Natural killer cell treated with Interleukin-12 subunit alpha and Interleukin-12 subunit beta and Interleukin-15 and Interleukin-18, amount 100 ng/mL, for 72 hours (primary cell): ENCODE measurements around the gene ITK. TPM values are rescaled to one million over a fixed set of nuclear protein-coding genes. Genes with fewer than 3 reads are reported as not detected.

ENCODE experiments used
- ATAC-seq, 2 donors: fragments of 150-1000 bp; cut with Tn5 transposase in 1 of 2; sonication (Bioruptor Pico), chemical (Tn5 transposase) in 1 of 2; 2 replicates each; pipeline ENCODE4 v1.10.0; 2021
- DNase-seq: peaks from one replicate; pipeline ENCODE4 v3.0.0; 2022; ENCODE audit warnings: low spot score
- H3K27ac Mint-ChIP-seq, 2 donors: 1 replicate in 1 of 2; 2 replicates in 1 of 2; pipeline ENCODE4 v1.8.0; 2022; ENCODE audit warnings: mixed read lengths in 2 of 2, mild to moderate bottlenecking in 1 of 2, moderate library complexity in 1 of 2
- H3K27me3 Mint-ChIP-seq, 2 donors: 1 replicate in 1 of 2; 2 replicates in 1 of 2; pipeline ENCODE4 v1.8.0; 2022; ENCODE audit warnings: mixed read lengths in 2 of 2
- H3K36me3 Mint-ChIP-seq: one replicate; pipeline ENCODE4 v1.8.0; 2022; ENCODE audit warnings: mixed read lengths
- H3K4me1 Mint-ChIP-seq, 2 donors: 1 replicate in 1 of 2; 2 replicates in 1 of 2; pipeline ENCODE4 v1.8.0; 2022; ENCODE audit warnings: low read depth in 2 of 2, mixed read lengths in 2 of 2, mild to moderate bottlenecking in 1 of 2
- H3K4me3 Mint-ChIP-seq: one replicate; pipeline ENCODE4 v1.8.0; 2022; ENCODE audit warnings: mixed read lengths
- H3K9me3 Mint-ChIP-seq: 2 replicates; pipeline ENCODE4 v1.8.0; 2022; ENCODE audit warnings: mixed read lengths
- total RNA-seq, 2 donors: library from RNA; stranded (reverse); gene quantifications; one replicate each; pipeline ENCODE4 v1.2.3, GENCODE V29; 2022

Gene ITK
- total RNA-seq, 2 donors from 2014 or later: 153 to 225 TPM

GRCh38 chr5:157278319-157279037, 97.8 kb downstream of the ITK start:
- no peak for DNase-seq
- ATAC-seq: no peak
- peak overlapping the region; percentile 81 to 88 for H3K27ac Mint-ChIP-seq
- no peak overlapping the region for H3K4me3 Mint-ChIP-seq
- no peaks in the 10 kb centered on the region for H3K27me3 Mint-ChIP-seq
- H3K4me1 Mint-ChIP-seq: peaks cover 69 to 84% of the 10 kb centered on the region in 2 donors
- peaks cover 2% of the 10 kb centered on the region for H3K9me3 Mint-ChIP-seq
- H3K36me3 Mint-ChIP-seq: peaks cover 5% of the 10 kb centered on the region

- DNase-seq: no peak
- no peaks in the 10 kb centered on the region for H3K27me3 Mint-ChIP-seq
- H3K27ac Mint-ChIP-seq: peak overlapping the region; percentile 81 to 88
- peak overlapping the region; percentile 33 for H3K4me3 Mint-ChIP-seq
- peaks cover 68 to 85% of the 10 kb centered on the region in 2 donors for H3K4me1 Mint-ChIP-seq
- peaks cover 5% of the 10 kb centered on the region for H3K36me3 Mint-ChIP-seq
- H3K9me3 Mint-ChIP-seq: peaks cover 2% of the 10 kb centered on the region
- no peak for ATAC-seq
Observed at GRCh38 chr5:157279605-157280239, 99.1 kb downstream of the ITK start.

- Mint-ChIP-seq H3K4me3 (peak overlapping the region; percentile 69), H3K27me3 (no peaks in the 10 kb centered on the region), H3K27ac (peak overlapping the region; percentile 81 to 88), H3K4me1 (peaks cover 72 to 81% of the 10 kb centered on the region in 2 donors), H3K36me3 (peaks cover 5% of the 10 kb centered on the region), H3K9me3 (peaks cover 2% of the 10 kb centered on the region)
- ATAC-seq (peak in 1 of 2 donors; percentile 31), DNase-seq (no peak)
Observed at GRCh38 chr5:157280927-157281326, 100.3 kb downstream of the ITK start.

- no peaks in the 10 kb centered on the region for H3K27me3 Mint-ChIP-seq
- H3K4me1 Mint-ChIP-seq: peaks cover 65 to 69% of the 10 kb centered on the region in 2 donors
- peak overlapping the region; percentile 81 to 88 for H3K27ac Mint-ChIP-seq
- peaks cover 2% of the 10 kb centered on the region for H3K9me3 Mint-ChIP-seq
- H3K4me3 Mint-ChIP-seq: no peak overlapping the region
- peaks cover 7% of the 10 kb centered on the region for H3K36me3 Mint-ChIP-seq
- ATAC-seq (peak in 1 of 2 donors; percentile 61), DNase-seq (no peak)
Observed at GRCh38 chr5:157282150-157282549, 101.5 kb downstream of the ITK start.

GRCh38 chr5:157283434-157283833, 102.8 kb downstream of the ITK start:
- peak overlapping the region; percentile 81 to 88 for H3K27ac Mint-ChIP-seq
- peaks cover 60 to 63% of the 10 kb centered on the region in 2 donors for H3K4me1 Mint-ChIP-seq
- DNase-seq (no peak), ATAC-seq (peak in 1 of 2 donors; percentile 53)
- H3K4me3 Mint-ChIP-seq: peak overlapping the region; percentile 17
- no peaks in the 10 kb centered on the region for H3K27me3 Mint-ChIP-seq
- H3K36me3 Mint-ChIP-seq: peaks cover 16% of the 10 kb centered on the region
- peaks cover 2% of the 10 kb centered on the region for H3K9me3 Mint-ChIP-seq

GRCh38 chr5:157284458-157285212, 104.0 kb downstream of the ITK start:
- H3K27ac Mint-ChIP-seq: peak overlapping the region; percentile 81 to 88
- H3K36me3 Mint-ChIP-seq: peaks cover 21% of the 10 kb centered on the region
- H3K4me3 Mint-ChIP-seq: no peak overlapping the region
- H3K4me1 Mint-ChIP-seq: peaks cover 58 to 61% of the 10 kb centered on the region in 2 donors
- H3K27me3 Mint-ChIP-seq: no peaks in the 10 kb centered on the region
- DNase-seq (no peak), ATAC-seq (no peak)
- peaks cover 2% of the 10 kb centered on the region for H3K9me3 Mint-ChIP-seq

- DNase-seq: no peak
- H3K4me1 Mint-ChIP-seq: peaks cover 58 to 62% of the 10 kb centered on the region in 2 donors
- peaks cover 29% of the 10 kb centered on the region for H3K36me3 Mint-ChIP-seq
- no peak overlapping the region for H3K4me3 Mint-ChIP-seq
- no peak for ATAC-seq
- H3K9me3 Mint-ChIP-seq: peaks cover 2% of the 10 kb centered on the region
- peak overlapping the region; percentile 81 to 88 for H3K27ac Mint-ChIP-seq
- no peaks in the 10 kb centered on the region for H3K27me3 Mint-ChIP-seq
Observed at GRCh38 chr5:157285310-157286035, 104.8 kb downstream of the ITK start.

- Mint-ChIP-seq H3K4me3 (no peak overlapping the region), H3K9me3 (no peaks in the 10 kb centered on the region), H3K27ac (no peak overlapping the region), H3K4me1 (peaks cover 58 to 67% of the 10 kb centered on the region in 2 donors), H3K27me3 (no peaks in the 10 kb centered on the region), H3K36me3 (peaks cover 27% of the 10 kb centered on the region)
- DNase-seq: no peak
- ATAC-seq: no peak
Observed at GRCh38 chr5:157286761-157287211, 106.1 kb downstream of the ITK start.

- no peak for DNase-seq
- Mint-ChIP-seq H3K4me3 (no peak overlapping the region), H3K27ac (peak overlapping the region; percentile 40 to 67), H3K36me3 (peaks cover 27% of the 10 kb centered on the region), H3K9me3 (no peaks in the 10 kb centered on the region), H3K4me1 (peaks cover 54 to 60% of the 10 kb centered on the region in 2 donors), H3K27me3 (no peaks in the 10 kb centered on the region)
- no peak for ATAC-seq
Observed at GRCh38 chr5:157288405-157289163, 107.9 kb downstream of the ITK start.

GRCh38 chr5:157289164-157289819, 108.7 kb downstream of the ITK start:
- H3K27me3 Mint-ChIP-seq: no peaks in the 10 kb centered on the region
- ATAC-seq: no peak
- no peak overlapping the region for H3K4me3 Mint-ChIP-seq
- no peaks in the 10 kb centered on the region for H3K9me3 Mint-ChIP-seq
- peaks cover 28% of the 10 kb centered on the region for H3K36me3 Mint-ChIP-seq
- peaks cover 48 to 59% of the 10 kb centered on the region in 2 donors for H3K4me1 Mint-ChIP-seq
- peak overlapping the region; percentile 40 to 67 for H3K27ac Mint-ChIP-seq
- DNase-seq: no peak

GRCh38 chr5:157290156-157290980, 109.7 kb downstream of the ITK start:
- Mint-ChIP-seq H3K27ac (peak overlapping the region; percentile 40 to 67), H3K36me3 (peaks cover 34% of the 10 kb centered on the region), H3K9me3 (no peaks in the 10 kb centered on the region), H3K4me1 (peaks cover 44 to 57% of the 10 kb centered on the region in 2 donors), H3K4me3 (peak overlapping the region; percentile 6), H3K27me3 (no peaks in the 10 kb centered on the region)
- DNase-seq: no peak
- ATAC-seq: peak in 1 of 2 donors; percentile 56
